SK-N-SH (cell line): Measurements from ENCODE around the gene KCNAB3. TPM values are rescaled to one million over a fixed set of nuclear protein-coding genes. Genes with fewer than 3 reads are reported as not detected.

Experiments used
- CTCF ChIA-PET: fragments of 300-600, 350-600 bp; formaldehyde crosslinking; extraction: SDS; loops from one replicate; lab custom pipeline; 2021; lab: Yijun Ruan, JAX
- POLR2A ChIA-PET: fragments of 350-600 bp; sonication (Branson Sonifier 250); formaldehyde crosslinking; extraction: SDS; loops from one replicate; lab custom pipeline; 2020; ENCODE audit warnings: antibody characterized with exemption, inconsistent platforms; lab: Yijun Ruan, JAX
- DNase-seq: peaks from one replicate; pipeline ENCODE4 v3.0.0; 2012
- H2AFZ ChIP-seq: fragments of 200-600 bp; sonication (generic); 2 replicates; pipeline ENCODE4 v1.8.1; 2016; ENCODE audit warnings: antibody characterized with exemption, mild to moderate bottlenecking, low read depth
- H3F3A ChIP-seq: fragments of 200-600 bp; sonication (generic); replicated peaks from 2 replicates; pipeline ENCODE3; 2016; ENCODE audit warnings: antibody characterized with exemption, mild to moderate bottlenecking; ENCODE audit not compliant: insufficient read depth
- H3K27ac ChIP-seq, 2 experiments: fragments of 200-500 bp in 1 of 2; fragments of 200-600 bp in 1 of 2; sonication (Bioruptor generic) in 1 of 2; sonication (generic), shearing (Covaris generic) in 1 of 2; 2 replicates each; pipeline versions ENCODE4 v1.5.1 to v1.6.1; 2014 to 2016; ENCODE audit warnings: low read depth in 2 of 2, inconsistent platforms in 1 of 2, low read length in 1 of 2, mild to moderate bottlenecking in 1 of 2, mixed read lengths in 1 of 2
- H3K27me3 ChIP-seq: fragments of 200-600 bp; sonication (generic), shearing (Covaris generic); 2 replicates; pipeline ENCODE4 v1.6.1; 2016; ENCODE audit warnings: mixed run types; ENCODE audit not compliant: insufficient read depth
- H3K36me3 ChIP-seq, 2 experiments: fragments of 200-500 bp in 1 of 2; fragments of 200-600 bp in 1 of 2; sonication (Bioruptor generic) in 1 of 2; sonication (generic) in 1 of 2; replicated peaks in 1 of 2; 2 replicates each; pipeline versions ENCODE3 to v1.5.1; 2014 to 2016; ENCODE audit warnings: low read length in 1 of 2, mild to moderate bottlenecking in 1 of 2; ENCODE audit not compliant: insufficient read depth in 2 of 2, control insufficient read depth in 1 of 2
- H3K4me1 ChIP-seq, 2 experiments: fragments of 200-500 bp in 1 of 2; fragments of 200-600 bp in 1 of 2; sonication (Bioruptor generic) in 1 of 2; sonication (generic), shearing (Covaris generic) in 1 of 2; 2 replicates each; pipeline versions ENCODE4 v1.5.1 to v1.6.1; 2014 to 2016; ENCODE audit warnings: low read depth in 1 of 2, low read length in 1 of 2, mixed run types in 1 of 2; ENCODE audit not compliant: insufficient read depth in 2 of 2, control insufficient read depth in 1 of 2
- H3K4me2 ChIP-seq: fragments of 200-600 bp; sonication (generic), shearing (Covaris generic); 2 replicates; pipeline ENCODE4 v1.6.1; 2017; ENCODE audit warnings: mixed run types
- H3K4me3 ChIP-seq, 2 experiments: fragments of 200-500 bp in 1 of 2; fragments of 200-600 bp in 1 of 2; sonication (Bioruptor generic) in 1 of 2; sonication (generic), shearing (Covaris generic) in 1 of 2; 2 replicates each; pipeline versions ENCODE4 v1.5.1 to v1.8.1; 2014 to 2016; ENCODE audit warnings: low read depth in 2 of 2, inconsistent platforms in 1 of 2, low read length in 1 of 2, mild to moderate bottlenecking in 1 of 2, mixed read lengths in 1 of 2, moderate library complexity in 1 of 2
- H3K79me2 ChIP-seq: fragments of 200-600 bp; sonication (generic); 2 replicates; pipeline ENCODE4 v1.8.1; 2017; ENCODE audit warnings: mild to moderate bottlenecking; ENCODE audit not compliant: insufficient read depth
- H3K9ac ChIP-seq: fragments of 200-600 bp; sonication (generic); 2 replicates; pipeline ENCODE4 v1.6.1; 2017; ENCODE audit warnings: mixed run types
- H3K9me2 ChIP-seq: fragments of 200-600 bp; sonication (generic); 2 replicates; pipeline ENCODE4 v1.6.1; 2017; ENCODE audit warnings: mixed run types
- H3K9me3 ChIP-seq: fragments of 200-600 bp; sonication (generic); 2 replicates; pipeline ENCODE4 v1.6.1; 2017; ENCODE audit warnings: mixed run types, mild to moderate bottlenecking, moderate library complexity
- H4K20me1 ChIP-seq: fragments of 200-600 bp; sonication (generic); 2 replicates; pipeline ENCODE4 v1.6.1; 2017; ENCODE audit warnings: mild to moderate bottlenecking, mixed run types; ENCODE audit not compliant: insufficient read depth
- CTCF ChIP-seq: fragments of 200-600 bp; sonication (generic); IDR thresholded peaks from 2 replicates; pipeline ENCODE4 v1.6.1; 2017; ENCODE audit warnings: antibody characterized with exemption, mild to moderate bottlenecking, moderate library complexity
- ELF1 ChIP-seq: IDR thresholded peaks from 2 replicates; pipeline ENCODE4 v1.4.0; 2012
- EP300 ChIP-seq, 2 experiments: IDR thresholded peaks; 2 replicates each; pipeline versions ENCODE4 v1.4.0 to v1.6.1; 2012; ENCODE audit warnings: borderline replicate concordance in 1 of 2, low read depth in 1 of 2, low read length in 1 of 2
- EZH2phosphoT487 ChIP-seq: fragments of 200-600 bp; sonication (generic); IDR thresholded peaks from 2 replicates; pipeline ENCODE4 v1.6.1; 2017; ENCODE audit warnings: low read depth, mixed run types, mild to moderate bottlenecking, antibody characterized with exemption, moderate library complexity, borderline replicate concordance
- FOXM1 ChIP-seq: IDR thresholded peaks from 2 replicates; pipeline ENCODE4 v1.4.0; 2012; ENCODE audit warnings: low read depth, mild to moderate bottlenecking
- GABPA ChIP-seq: IDR thresholded peaks from 2 replicates; pipeline ENCODE4 v1.4.0; 2012; ENCODE audit warnings: low read depth, mild to moderate bottlenecking
- GATA2 ChIP-seq: sonication (generic); formaldehyde crosslinking; IDR thresholded peaks from 2 replicates; pipeline ENCODE4 v1.5.0; 2020; ENCODE audit warnings: mild to moderate bottlenecking, missing genetic modification reagents
- MAX ChIP-seq: IDR thresholded peaks from 2 replicates; pipeline ENCODE4 v1.4.0; 2012; ENCODE audit warnings: low read depth
- MXI1 ChIP-seq: IDR thresholded peaks from 2 replicates; pipeline ENCODE4 v1.6.1; 2012; ENCODE audit warnings: mild to moderate bottlenecking, low read depth, low read length, improper control_type of control experiment
- NRF1 ChIP-seq: IDR thresholded peaks from 2 replicates; pipeline ENCODE4 v1.6.1; 2012; ENCODE audit warnings: low read depth, mild to moderate bottlenecking, low read length
- RCOR1 ChIP-seq: fragments of 150-350 bp; IDR thresholded peaks from 2 replicates; pipeline ENCODE4 v1.6.1; 2017; ENCODE audit warnings: antibody characterized with exemption, low read length
- SMC3 ChIP-seq: IDR thresholded peaks from 2 replicates; pipeline ENCODE4 v1.6.1; 2012; ENCODE audit warnings: low read depth, low read length, improper control_type of control experiment
- TAF1 ChIP-seq: IDR thresholded peaks from 2 replicates; pipeline ENCODE4 v1.6.1; 2012; ENCODE audit warnings: low read depth, mild to moderate bottlenecking, low read length, moderate library complexity, borderline replicate concordance
- TEAD4 ChIP-seq: IDR thresholded peaks from 2 replicates; pipeline ENCODE4 v1.4.0; 2012; ENCODE audit warnings: mild to moderate bottlenecking, borderline replicate concordance; ENCODE audit not compliant: insufficient read depth
- ZBTB33 ChIP-seq: IDR thresholded peaks from 2 replicates; pipeline ENCODE4 v1.4.0; 2012; ENCODE audit warnings: low read depth, borderline replicate concordance
- WGBS: methylation state at CpG from one replicate; pipeline ENCODE4 v1.1.6; 2017; ENCODE audit warnings: low lambda C conversion rate; 5-methylcytosine and 5-hydroxymethylcytosine counted together
- polyA plus RNA-seq, 3 experiments: library from polyadenylated mRNA; depleted of rRNA; stranded (reverse); fragments of >200 nt; gene quantifications; 2 replicates each; pipeline ENCODE4 v1.2.3, GENCODE V29; 2012

KCNAB3 gene
- polyA plus RNA-seq, 1 of the 3 experiments (the other 2 are of a cell fraction): 4.4 TPM

GRCh38 chr17:7916808-7917207 is 12.8 kb downstream of the KCNAB3 start:
- Histone ChIP-seq H3K4me1 (peaks cover 14 to 18% of the 10 kb centered on the region in 2 experiments; a peak in 2 of 4 replicates), H2AFZ (no peak overlapping the region), H3K9ac (no peak overlapping the region), H3K27me3 (no peaks in the 10 kb centered on the region), H3K36me3 (peaks cover 3 to 5% of the 10 kb centered on the region in 2 experiments), H3K4me3 (no peak overlapping the region), H3F3A (peaks cover 40% of the 10 kb centered on the region), H3K27ac (no peak overlapping the region), H3K79me2 (no peaks in the 10 kb centered on the region), H3K9me2 (no peaks in the 10 kb centered on the region), H3K4me2 (peak overlapping the region; percentile 76; the same call in 1 of the 2 replicates), H3K9me3 (no peaks in the 10 kb centered on the region), H4K20me1 (no peaks in the 10 kb centered on the region)
- CTCF ChIA-PET: interaction anchor here (1.0 to 5.7 kb wide), 6 partner anchors 10 to 144 kb away, joined by 3 to 65 read pairs (median 8); partner anchors contain the start of gene ALOX15B
- TF ChIP-seq FOXM1: no peak
- TF ChIP-seq NRF1: no peak
- TF ChIP-seq TAF1: no peak
- TF ChIP-seq CTCF: no peak
- no peak for TF ChIP-seq GATA2
- no peak for TF ChIP-seq RCOR1
- TF ChIP-seq EP300 (IDR thresholded peaks at IDR 0.05; ENCODE audit: borderline replicate concordance in 1 of 2, low read depth in 1 of 2, low read length in 1 of 2): no peak
- no peak for DNase-seq
- 72% methylated on average over 2 of the region's 2 CpGs for WGBS
- POLR2A ChIA-PET: no interaction called here

- WGBS: 84% methylated on average over 13 of the region's 15 CpGs
- POLR2A ChIA-PET: interaction anchor here (0.7 to 1.9 kb wide), 8 partner anchors 10 to 140 kb away, joined by 3 to 8 read pairs (median 3); partner anchors contain the start of genes CNTROB, NAA38 and TRAPPC1
- Histone ChIP-seq H3K9me2 (no peaks in the 10 kb centered on the region), H3K9me3 (no peaks in the 10 kb centered on the region), H3K27ac (peak overlapping the region; percentile 39 to 90; a peak in 3 of 4 replicates)
- TF ChIP-seq EZH2phosphoT487 (no peak), TEAD4 (no peak), ELF1 (no peak), ZBTB33 (no peak), MXI1 (no peak), GABPA (no peak), MAX (no peak), SMC3 (no peak)
- TF ChIP-seq, all 33 proteins: peak for 0
- Histone ChIP-seq H4K20me1 (no peaks in the 10 kb centered on the region), H3K36me3 (peaks cover 3 to 10% of the 10 kb centered on the region in 2 experiments), H3F3A (peaks cover 40% of the 10 kb centered on the region), H3K4me3 (peak overlapping the region; percentile 55 to 57; a peak in 3 of 4 replicates), H3K4me1 (peaks cover 14 to 18% of the 10 kb centered on the region in 2 experiments; a peak in 2 of 4 replicates), H2AFZ (peak overlapping the region; percentile 81), H3K79me2 (no peaks in the 10 kb centered on the region), H3K4me2 (peak overlapping the region; percentile 76), H3K9ac (peak overlapping the region; percentile 57; the same call in 1 of the 2 replicates), H3K27me3 (no peaks in the 10 kb centered on the region)
- CTCF ChIA-PET: interaction anchor here (0.8 to 5.7 kb wide), 15 partner anchors 13 to 154 kb away, joined by 3 to 65 read pairs (median 5); partner anchors contain the start of genes ALOX15B, CNTROB, KCNAB3 and TRAPPC1
- no peak for DNase-seq
Observed at GRCh38 chr17:7916385-7916682, 13.3 kb downstream of the KCNAB3 start.
